Left renal pelvis (tissue), 4 donors: Measurements from ENCODE around the gene ZDBF2. TPM values are rescaled to one million over a fixed set of nuclear protein-coding genes. Genes with fewer than 3 reads are reported as not detected.
"Not testable (repeated sequence)": the region's sequence is repeated elsewhere in the genome, so short reads cannot be mapped to it uniquely, and the experiment has no call there.

ENCODE experiments used
- DNase-seq, 4 donors: peaks; one replicate each; pipeline ENCODE4 v3.0.0-alpha.2; 2013; ENCODE audit warnings: low read depth in 4 of 4, low spot score in 3 of 4
- polyA plus RNA-seq, 4 donors: library from polyadenylated mRNA; unstranded; fragments of 120-200 nt; gene quantifications; one replicate each; pipeline ENCODE4 v1.2.1, GENCODE V29; 2013; ENCODE audit not compliant: insufficient read length in 4 of 4

The ZDBF2 gene
- polyA plus RNA-seq, 4 donors, result 10.3 to 12.4 (median 11.2) TPM

GRCh38 chr2:206258615-206259014, 15.8 kb upstream of the ZDBF2 start:
- not testable (repeated sequence) for DNase-seq

- DNase-seq, result no peak
Observed at GRCh38 chr2:206259376-206260187, 14.9 kb upstream of the ZDBF2 start.

GRCh38 chr2:206260188-206261012, 14.1 kb upstream of the ZDBF2 start:
- no peak for DNase-seq

- DNase-seq, result no peak
Observed at GRCh38 chr2:206263959-206264603, 10.4 kb upstream of the ZDBF2 start.

GRCh38 chr2:206266130-206267125, 8.0 kb upstream of the ZDBF2 start:
- no peak for DNase-seq

- no peak for DNase-seq
Observed at GRCh38 chr2:206267567-206267966, 6.9 kb upstream of the ZDBF2 start.

- no peak for DNase-seq
Observed at GRCh38 chr2:206271065-206271464, 3.4 kb upstream of the ZDBF2 start.

- no peak for DNase-seq
Observed at GRCh38 chr2:206273905-206274304, 558 bp upstream of the ZDBF2 start.

GRCh38 chr2:206275312-206276055, 1.0 kb downstream of the ZDBF2 start:
- peak in 1 of 4 donors; percentile 35 for DNase-seq

- DNase-seq, result no peak
Observed at GRCh38 chr2:206276169-206276942, 1.9 kb downstream of the ZDBF2 start.

- no peak for DNase-seq
Observed at GRCh38 chr2:206277503-206277902, 3.0 kb downstream of the ZDBF2 start.

GRCh38 chr2:206282746-206283145, 8.3 kb downstream of the ZDBF2 start:
- DNase-seq, result no peak

GRCh38 chr2:206287197-206287596, 12.7 kb downstream of the ZDBF2 start:
- no peak for DNase-seq

- DNase-seq, result no peak
Observed at GRCh38 chr2:206289391-206289790, 14.9 kb downstream of the ZDBF2 start.

GRCh38 chr2:206296128-206296527, 21.7 kb downstream of the ZDBF2 start:
- no peak for DNase-seq

- DNase-seq, result not testable (repeated sequence)
Observed at GRCh38 chr2:206299608-206300007, 25.1 kb downstream of the ZDBF2 start.

- no peak for DNase-seq
Observed at GRCh38 chr2:206305523-206306245, 31.2 kb downstream of the ZDBF2 start.

- DNase-seq, result no peak
Observed at GRCh38 chr2:206311026-206311425, 36.6 kb downstream of the ZDBF2 start.
